22Rv1 (cell line): ENCODE data around the gene SELENON.

Experiments
- H3K27ac ChIP-seq: fragments of 450-650 bp; 2 replicates; pipeline ENCODE4 v1.5.1; 2017
- CTCF ChIP-seq: fragments of 450-650 bp; IDR thresholded peaks from 2 replicates; pipeline ENCODE4 v1.5.1; 2017; ENCODE audit warnings: mild to moderate bottlenecking
- ZFX ChIP-seq: fragments of 450-650 bp; IDR thresholded peaks from 2 replicates; pipeline ENCODE4 v1.6.1; 2017; ENCODE audit warnings: antibody characterized with exemption, borderline replicate concordance

The SELENON gene

GRCh38 chr1:25802915-25803314, 2.9 kb downstream of the SELENON start:
- no peak for TF ChIP-seq CTCF
- H3K27ac ChIP-seq = no peak overlapping the region

GRCh38 chr1:25803368-25803767, 3.4 kb downstream of the SELENON start:
- no peak overlapping the region for H3K27ac ChIP-seq
- TF ChIP-seq ZFX = no peak
- TF ChIP-seq CTCF = no peak

- TF ChIP-seq CTCF (no peak), ZFX (no peak)
- no peak overlapping the region for H3K27ac ChIP-seq
Observed at GRCh38 chr1:25804244-25804963, 4.4 kb downstream of the SELENON start.

GRCh38 chr1:25804964-25805862, 5.2 kb downstream of the SELENON start:
- TF ChIP-seq CTCF (no peak), ZFX (no peak)
- no peak overlapping the region for H3K27ac ChIP-seq

DNA sequence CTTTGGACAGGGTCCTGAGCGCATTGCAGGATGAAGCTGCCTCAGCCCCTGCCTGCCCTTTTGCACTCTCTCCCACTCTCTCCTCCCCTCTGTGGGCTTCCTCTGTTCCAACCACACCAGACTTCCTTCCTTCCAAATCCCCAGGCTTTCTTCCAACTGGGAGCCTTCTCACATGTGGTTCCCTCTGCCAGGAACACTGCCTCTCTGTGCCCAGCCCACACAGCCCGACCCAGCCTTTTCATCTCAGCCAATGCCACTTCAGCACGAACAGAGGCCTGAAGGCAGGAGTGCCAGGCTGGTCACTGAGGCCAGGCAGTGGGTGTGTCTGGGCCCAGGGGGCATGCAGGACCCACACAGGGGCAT, 5.9 kb downstream of the SELENON start:
- TF ChIP-seq CTCF (no peak), ZFX (no peak)
- no peak overlapping the region for H3K27ac ChIP-seq

GRCh38 chr1:25806418-25806817, 6.4 kb downstream of the SELENON start:
- TF ChIP-seq CTCF (no peak), ZFX (no peak)
- H3K27ac ChIP-seq = no peak overlapping the region
